TTC549 (cell line): ENCODE results near the gene SLC19A1.
"Not testable (repeated sequence)": the region's sequence is repeated elsewhere in the genome, so short reads cannot be mapped to it uniquely, and the experiment has no call there.

ENCODE experiments used
- FAIRE-seq: peaks from 2 replicates; lab custom pipeline; 2012; peaks lifted over from hg19 to GRCh38; lab: Jason Lieb, UNC

SLC19A1 gene

GRCh38 chr21:45533361-45533845, 8.8 kb downstream of the SLC19A1 start:
- no peak for FAIRE-seq

- no peak for FAIRE-seq
Measured at GRCh38 chr21:45532826-45533360, 9.3 kb downstream of the SLC19A1 start.

GRCh38 chr21:45531393-45532215, 10.6 kb downstream of the SLC19A1 start:
- FAIRE-seq, result no peak

GRCh38 chr21:45531114-45531392, 11.2 kb downstream of the SLC19A1 start:
- FAIRE-seq, result not testable (repeated sequence)

- FAIRE-seq, result no peak
Measured at GRCh38 chr21:45530423-45531113, 11.7 kb downstream of the SLC19A1 start.

GRCh38 chr21:45529785-45530422, 12.3 kb downstream of the SLC19A1 start:
- FAIRE-seq, result no peak

- FAIRE-seq, result no peak
Measured at GRCh38 chr21:45528981-45529784, 13.1 kb downstream of the SLC19A1 start.

- FAIRE-seq, result no peak
Measured at GRCh38 chr21:45528028-45528705, 14.1 kb downstream of the SLC19A1 start.

- FAIRE-seq, result not testable (repeated sequence)
Measured at GRCh38 chr21:45527151-45527999, 14.9 kb downstream of the SLC19A1 start.

- FAIRE-seq, result no peak
Measured at GRCh38 chr21:45525910-45526306, 16.3 kb downstream of the SLC19A1 start.

- FAIRE-seq, result no peak
Measured at GRCh38 chr21:45525153-45525909, 16.9 kb downstream of the SLC19A1 start.

- FAIRE-seq, result no peak
Measured at GRCh38 chr21:45524756-45525152, 17.5 kb downstream of the SLC19A1 start.

GRCh38 chr21:45523411-45524101, 18.7 kb downstream of the SLC19A1 start:
- no peak for FAIRE-seq

GRCh38 chr21:45522986-45523385, 19.3 kb downstream of the SLC19A1 start:
- FAIRE-seq, result no peak

- FAIRE-seq, result no peak
Measured at GRCh38 chr21:45522381-45522780, 19.9 kb downstream of the SLC19A1 start.

GRCh38 chr21:45521241-45521640, 21.0 kb downstream of the SLC19A1 start:
- no peak for FAIRE-seq

GRCh38 chr21:45519182-45519581, 23.1 kb downstream of the SLC19A1 start:
- no peak for FAIRE-seq

- FAIRE-seq, result no peak
Measured at GRCh38 chr21:45518742-45519141, 23.5 kb downstream of the SLC19A1 start.
